ENCODE results near the gene WDR45B.

GRCh38 chr17:82642022-82642421 lies 6.2 kb downstream of the WDR45B start:
- TF ChIP-seq EZH2 (IDR thresholded peaks at IDR 0.05; ENCODE audit: borderline replicate concordance, insufficient read depth, low read length, poor library complexity, severe bottlenecking) (no peak), POLR2AphosphoS5 (IDR thresholded peaks at IDR 0.05) (no peak), RAD21 (conservative IDR thresholded peaks at IDR 0.05) (no peak), EP300 (conservative IDR thresholded peaks at IDR 0.05; ENCODE audit: poor library complexity, severe bottlenecking) (no peak), REST (IDR thresholded peaks at IDR 0.05; ENCODE audit: borderline replicate concordance) (no peak), TAF1 (IDR thresholded peaks at IDR 0.05; ENCODE audit: low read depth) (no peak), MXI1 (conservative IDR thresholded peaks at IDR 0.05; ENCODE audit: poor library complexity, severe bottlenecking) (no peak), SMC3 (conservative IDR thresholded peaks at IDR 0.05; ENCODE audit: poor library complexity) (no peak)
- TF ChIP-seq, protein P1, sequence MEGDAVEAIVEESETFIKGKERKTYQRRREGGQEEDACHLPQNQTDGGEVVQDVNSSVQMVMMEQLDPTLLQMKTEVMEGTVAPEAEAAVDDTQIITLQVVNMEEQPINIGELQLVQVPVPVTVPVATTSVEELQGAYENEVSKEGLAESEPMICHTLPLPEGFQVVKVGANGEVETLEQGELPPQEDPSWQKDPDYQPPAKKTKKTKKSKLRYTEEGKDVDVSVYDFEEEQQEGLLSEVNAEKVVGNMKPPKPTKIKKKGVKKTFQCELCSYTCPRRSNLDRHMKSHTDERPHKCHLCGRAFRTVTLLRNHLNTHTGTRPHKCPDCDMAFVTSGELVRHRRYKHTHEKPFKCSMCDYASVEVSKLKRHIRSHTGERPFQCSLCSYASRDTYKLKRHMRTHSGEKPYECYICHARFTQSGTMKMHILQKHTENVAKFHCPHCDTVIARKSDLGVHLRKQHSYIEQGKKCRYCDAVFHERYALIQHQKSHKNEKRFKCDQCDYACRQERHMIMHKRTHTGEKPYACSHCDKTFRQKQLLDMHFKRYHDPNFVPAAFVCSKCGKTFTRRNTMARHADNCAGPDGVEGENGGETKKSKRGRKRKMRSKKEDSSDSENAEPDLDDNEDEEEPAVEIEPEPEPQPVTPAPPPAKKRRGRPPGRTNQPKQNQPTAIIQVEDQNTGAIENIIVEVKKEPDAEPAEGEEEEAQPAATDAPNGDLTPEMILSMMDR (IDR thresholded peaks at IDR 0.05; ENCODE audit: poor library complexity, severe bottlenecking): no peak
